Activated CD4-positive, alpha-beta T cell treated with anti-CD3 and anti-CD28 coated beads, Interleukin-2, amount 50 U/mL, for 16 hours (primary cell): ENCODE measurements around the gene CLIC5.

Experiments
- DNase-seq: peaks from one replicate; pipeline ENCODE4 v3.0.0-alpha.2; 2020

CLIC5 gene

DNA sequence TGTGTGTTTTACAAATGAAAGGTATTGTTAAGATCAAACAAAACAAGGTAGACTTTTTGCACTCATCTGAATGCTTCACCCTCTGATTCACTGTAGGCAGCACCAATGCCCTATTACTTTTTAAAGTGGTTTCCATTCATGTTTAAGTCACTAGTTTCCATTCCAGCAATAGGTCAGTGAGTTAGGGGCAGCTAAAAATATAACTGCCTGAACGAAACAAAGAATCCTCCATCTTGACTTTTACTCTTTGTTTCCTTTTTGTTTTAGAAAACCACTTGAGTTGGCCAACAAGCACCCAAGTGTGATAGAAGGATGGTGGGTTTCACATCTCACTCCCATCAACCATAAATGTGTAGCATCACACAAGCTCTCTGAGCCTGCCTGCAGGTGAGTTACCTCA is 25.5 kb downstream of the CLIC5 start:
- DNase-seq: no peak

DNA sequence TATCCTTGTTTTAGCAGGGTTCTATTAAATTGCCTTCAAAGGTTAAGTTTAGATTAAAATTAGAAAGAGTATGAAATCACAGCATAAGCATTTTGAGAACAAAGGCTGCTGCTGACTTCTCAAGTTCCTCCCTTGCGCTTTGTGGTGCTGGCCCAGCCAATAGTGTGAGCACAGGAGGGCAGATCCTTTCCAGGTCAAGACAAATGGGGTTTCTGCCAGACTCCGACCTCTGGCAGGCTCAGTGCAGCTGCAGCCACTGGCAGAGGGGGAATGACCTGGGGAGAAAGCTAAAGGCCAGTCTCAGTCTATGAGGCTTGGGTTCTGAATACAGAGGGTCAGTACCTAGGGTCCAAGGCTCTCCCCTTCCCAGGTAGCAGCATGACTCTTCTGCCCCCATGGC is 27.0 kb downstream of the CLIC5 start:
- DNase-seq: no peak

DNA sequence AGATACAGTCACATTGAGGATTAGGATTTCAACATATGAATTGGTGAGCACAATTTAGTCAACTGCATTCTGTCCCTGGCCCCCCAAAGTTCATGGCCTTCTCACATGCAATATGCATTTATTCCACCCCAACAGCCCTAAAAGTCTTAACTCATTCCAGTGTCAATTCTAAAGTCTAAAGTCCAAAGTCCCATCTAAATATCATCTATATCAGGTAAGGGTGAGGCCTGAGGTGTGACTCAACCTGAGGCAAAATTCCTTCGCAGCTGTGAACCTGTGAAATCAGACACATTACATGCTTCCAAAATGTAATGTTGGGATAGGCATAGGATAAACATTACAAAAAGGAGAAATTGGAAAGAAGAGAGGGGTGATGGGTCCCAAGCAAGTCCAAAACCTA is 27.8 kb downstream of the CLIC5 start:
- DNase-seq: no peak

DNA sequence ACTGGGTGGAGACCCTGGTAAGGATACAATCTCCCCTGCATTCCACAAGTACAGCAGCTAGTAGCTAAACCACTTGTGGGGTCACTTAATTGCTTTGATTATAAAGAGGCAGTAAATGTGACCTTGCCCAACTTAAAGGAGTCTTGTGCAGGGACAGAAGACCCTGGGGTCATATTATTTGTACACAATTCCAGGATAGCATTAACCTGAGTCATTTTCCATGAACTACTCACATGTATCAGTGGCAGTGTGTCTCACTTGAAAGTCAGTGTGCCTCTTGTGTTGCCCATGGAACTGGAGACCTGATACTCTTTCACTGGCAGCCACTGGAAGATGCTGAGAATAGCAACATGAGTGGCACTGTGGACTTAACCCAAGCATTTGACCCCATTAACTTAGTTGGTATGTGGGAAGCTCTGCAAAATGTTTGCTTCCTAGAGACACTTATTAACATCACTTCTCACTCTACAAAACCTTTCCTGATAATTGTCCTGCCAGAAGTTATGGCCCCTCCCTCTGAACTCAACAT is 28.9 kb downstream of the CLIC5 start:
- DNase-seq: no peak

DNA sequence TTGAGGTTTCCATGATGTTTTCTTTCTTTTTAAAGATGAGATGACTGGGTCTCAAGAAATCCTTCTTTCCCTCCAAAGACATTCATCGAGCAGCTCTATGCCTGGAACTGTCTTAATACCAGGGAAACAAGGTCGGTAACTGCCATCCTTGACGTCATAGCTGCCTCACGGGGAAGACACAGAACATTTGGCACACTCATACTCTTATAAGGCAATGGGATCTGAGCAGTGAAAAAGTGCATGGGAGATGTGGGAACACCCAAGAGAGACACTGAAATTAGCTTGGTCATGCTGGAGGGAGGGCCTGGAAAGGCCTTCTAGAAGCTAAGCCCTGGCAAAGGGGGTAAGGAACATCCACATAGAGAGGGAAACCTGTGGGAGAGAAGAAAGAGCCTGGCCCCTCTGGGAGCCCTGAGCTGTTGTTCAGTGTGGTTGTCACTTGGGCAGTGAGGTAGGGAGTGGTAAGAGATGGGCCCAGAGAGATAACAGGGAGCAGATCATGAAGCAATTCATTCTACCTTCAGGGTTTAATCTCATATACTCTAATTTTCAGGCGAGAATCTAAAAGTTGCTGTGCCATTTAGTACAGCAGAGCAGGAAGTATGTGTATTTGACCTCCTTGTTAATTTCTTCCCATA is 30.8 kb downstream of the CLIC5 start:
- no peak for DNase-seq

DNA sequence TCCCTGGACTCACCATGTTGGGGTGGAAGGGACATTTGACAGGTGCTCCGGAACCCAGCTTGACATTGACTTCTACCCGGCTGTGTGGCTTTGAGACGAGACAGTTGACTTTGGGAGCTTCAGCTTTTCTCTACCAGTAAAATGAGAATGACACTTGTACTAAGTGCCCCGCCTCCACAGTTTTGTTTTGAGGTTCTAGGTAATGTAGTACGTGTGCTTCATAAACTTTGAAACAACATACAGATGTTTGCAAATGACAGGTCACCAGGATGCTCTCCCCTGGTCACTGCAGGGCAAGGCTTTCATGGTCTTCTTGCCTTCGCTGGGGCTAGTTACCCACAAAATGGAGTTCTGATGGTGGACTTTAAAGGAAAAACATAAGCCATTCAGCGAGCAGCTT is 31.3 kb downstream of the CLIC5 start:
- DNase-seq: no peak

DNA sequence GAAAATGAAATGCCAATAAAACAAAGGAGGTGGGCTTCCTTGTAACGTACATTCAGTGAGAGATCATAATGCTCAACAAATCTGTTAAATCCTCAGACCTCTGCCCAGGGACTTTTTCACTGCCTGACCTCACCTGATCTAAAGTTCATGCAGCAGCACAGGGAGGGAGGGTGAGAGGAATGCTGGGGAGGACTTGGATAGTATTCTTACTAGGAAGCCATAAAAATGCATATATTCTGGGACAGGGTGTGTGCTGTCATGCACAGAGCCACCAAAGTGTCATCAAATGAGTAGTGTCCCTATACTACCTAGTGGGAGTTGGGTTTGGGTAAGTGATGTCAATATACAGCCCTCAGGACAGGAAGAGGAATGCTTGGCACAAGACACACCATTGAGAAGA is 32.6 kb downstream of the CLIC5 start:
- no peak for DNase-seq

DNA sequence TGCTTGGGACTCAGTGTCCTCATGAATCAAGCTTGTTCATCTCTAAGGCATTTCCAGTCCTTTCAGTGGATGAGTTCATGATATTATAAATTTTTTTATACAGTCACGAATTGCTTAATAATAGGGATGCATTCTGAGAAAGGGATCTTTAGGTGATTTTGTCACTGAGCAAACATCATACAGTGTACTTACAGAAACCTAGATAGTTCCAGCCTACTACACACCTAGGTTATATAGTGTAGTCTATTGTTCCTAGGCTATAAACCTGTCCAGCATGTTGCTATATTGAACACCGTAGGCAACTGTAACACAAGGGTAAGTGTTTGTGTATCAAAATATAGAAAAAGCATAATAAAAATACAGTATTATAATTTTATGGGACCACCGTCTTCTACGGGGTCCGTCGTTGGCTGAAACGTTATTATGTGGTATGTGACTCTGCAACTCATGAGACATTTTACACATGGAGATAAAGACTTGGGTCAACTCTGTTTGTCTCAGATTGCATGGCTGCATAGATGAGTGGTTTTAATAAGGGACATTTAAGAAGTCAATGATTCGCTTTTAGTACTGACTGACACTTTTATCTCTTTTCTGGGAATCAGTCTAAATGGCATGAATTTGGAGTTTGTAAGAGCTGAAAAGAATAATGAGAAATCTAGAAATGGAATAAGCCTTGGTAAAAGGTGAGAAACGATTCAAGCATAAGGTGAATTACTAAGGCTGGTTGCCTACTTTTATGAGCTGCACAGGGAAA is 33.2 kb downstream of the CLIC5 start:
- no peak for DNase-seq

DNA sequence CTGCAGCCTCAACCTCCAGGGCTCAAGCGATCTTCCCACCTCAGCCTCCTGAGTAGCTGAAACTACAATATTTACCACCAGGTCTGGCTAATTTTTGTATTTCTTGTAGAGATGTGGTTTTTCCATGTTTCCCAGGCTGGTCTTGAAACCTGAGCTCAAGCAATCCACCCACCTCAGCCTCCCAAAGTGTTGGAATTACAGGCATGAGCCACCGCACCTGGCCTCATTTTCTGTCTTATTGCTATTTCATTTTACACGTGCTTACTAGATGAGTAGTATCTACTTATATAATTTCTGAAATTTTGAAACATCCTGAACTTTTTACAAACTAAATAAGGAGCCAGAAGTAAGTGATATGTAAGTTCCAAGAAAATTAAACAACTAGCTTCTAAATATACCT is 34.6 kb downstream of the CLIC5 start:
- no peak for DNase-seq

DNA sequence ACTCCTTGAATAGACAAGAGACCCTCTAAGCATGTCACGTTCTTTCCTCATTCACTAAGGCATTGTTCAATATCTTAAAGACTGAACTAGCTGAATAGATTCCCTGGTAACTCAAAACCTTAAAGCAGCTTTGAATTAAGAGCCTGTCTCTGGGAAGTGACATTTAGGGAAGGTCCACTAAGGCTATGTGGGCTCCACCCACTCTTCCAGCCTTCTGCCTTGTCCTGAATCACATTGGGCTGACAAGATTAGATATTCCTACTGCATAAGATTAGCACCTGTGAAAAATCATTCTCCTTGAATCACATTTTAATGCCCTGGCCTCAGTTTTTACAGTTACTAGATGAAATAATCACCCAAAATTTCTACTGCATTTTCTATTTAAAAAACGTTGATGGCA is 36.3 kb downstream of the CLIC5 start:
- DNase-seq: no peak

DNA sequence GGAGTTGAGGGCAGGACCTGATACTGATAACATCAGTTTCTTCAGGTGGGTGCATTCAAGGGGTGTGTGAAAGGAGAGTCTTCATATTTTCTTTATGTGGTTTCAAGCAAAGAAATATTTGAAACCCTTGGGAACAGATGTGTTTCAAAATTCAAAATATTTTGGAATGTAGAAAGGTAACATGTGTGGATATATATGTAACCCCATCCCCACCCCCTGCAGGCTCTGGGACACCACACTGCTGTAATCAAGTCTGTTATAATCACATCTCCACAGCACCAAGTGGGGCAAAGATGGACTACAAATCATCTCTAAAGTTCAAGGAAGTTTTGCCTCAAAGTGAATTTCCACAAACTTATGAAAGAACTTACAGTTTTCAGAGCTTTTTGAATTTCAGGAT is 41.1 kb downstream of the CLIC5 start:
- no peak for DNase-seq

DNA sequence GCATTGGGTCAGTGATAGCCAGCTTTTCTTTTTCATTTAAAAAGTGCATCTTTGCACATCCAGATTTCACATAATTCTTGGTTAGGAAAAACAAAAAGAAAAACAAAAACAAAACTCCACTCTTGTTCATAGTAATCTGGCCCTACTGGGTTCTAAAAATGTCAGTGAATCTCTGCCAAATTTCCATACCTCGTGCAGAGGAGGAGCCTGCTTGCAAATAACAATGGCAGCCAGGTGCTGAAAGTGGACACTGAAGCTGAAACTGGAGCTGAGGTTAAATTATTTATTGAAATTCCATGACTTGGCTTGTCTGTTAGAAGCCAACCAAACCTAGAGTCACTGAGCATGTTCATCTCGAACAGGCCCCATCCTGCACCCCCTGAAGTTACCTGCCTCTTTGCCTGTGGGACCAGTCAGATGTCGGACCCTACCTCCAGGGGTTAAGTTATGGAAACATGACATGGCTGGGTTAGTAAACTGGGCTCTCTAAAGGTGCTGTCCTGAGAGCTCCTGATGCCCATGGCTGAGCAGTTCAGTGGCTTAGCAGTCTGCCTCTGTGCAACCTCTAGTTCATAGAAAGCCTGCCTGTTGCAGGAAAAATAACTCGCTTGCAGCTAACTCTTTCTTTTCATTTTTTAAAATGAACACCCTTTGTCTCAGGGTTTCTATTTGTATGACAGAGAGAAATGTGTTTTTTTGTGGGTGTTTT is 42.7 kb downstream of the CLIC5 start:
- DNase-seq: no peak

DNA sequence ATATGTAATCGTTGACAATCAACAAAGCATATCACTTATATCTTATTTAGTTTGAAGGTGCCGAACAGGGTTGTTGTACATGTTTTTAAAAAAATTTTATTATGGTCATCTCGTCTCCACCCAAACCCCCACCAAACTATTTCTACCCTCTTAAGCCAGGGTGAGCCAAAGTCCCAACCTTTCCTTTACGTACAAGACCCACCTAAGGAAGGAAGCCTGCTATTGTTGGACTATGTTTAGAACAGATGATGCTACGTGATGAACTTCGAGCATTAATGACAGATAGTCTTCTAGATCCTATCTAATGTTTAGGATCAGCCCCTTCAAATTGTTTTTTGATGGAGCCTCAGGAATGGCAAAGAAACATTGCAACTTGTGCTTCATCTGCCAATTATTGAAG is 44.4 kb downstream of the CLIC5 start:
- DNase-seq: no peak

DNA sequence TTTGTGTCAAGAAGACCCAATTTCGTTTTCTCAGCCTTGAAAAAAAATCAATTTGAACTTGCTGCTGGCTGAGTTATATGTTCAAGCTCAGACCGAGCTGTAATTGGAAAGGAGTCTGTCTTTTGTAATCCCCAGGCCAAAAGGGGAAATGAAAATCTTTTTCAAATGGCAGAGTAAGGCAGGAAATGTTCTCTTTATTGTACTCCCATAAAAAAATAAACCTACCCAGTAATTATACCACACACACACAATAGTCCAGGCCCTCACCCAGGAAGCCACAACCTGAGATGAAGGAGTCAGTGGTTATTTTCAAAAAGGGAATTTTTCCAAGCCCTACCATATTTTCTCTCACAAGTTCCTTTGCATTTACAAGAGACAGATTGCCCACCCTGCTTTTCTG is 45.3 kb downstream of the CLIC5 start:
- DNase-seq: no peak

DNA sequence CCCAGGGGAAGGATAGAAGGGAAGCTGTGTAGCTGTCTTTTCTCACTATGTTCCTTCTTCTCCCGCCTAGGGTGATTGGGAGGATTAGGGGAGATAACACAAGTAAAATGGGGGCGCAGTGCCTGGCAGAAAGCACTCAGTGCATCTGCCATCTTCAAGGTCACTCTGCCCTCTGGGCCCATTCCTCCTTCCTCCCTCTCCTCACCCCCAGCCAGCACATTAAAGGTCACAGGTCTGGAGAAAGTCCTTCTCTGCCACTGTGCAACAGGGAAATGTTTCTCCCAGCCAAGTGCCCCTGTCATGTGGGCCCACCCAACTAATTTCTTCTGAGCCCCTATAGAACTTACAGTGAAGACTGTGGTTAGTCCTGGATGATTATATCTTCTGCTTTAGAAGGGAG is 45.8 kb downstream of the CLIC5 start:
- DNase-seq: no peak

DNA sequence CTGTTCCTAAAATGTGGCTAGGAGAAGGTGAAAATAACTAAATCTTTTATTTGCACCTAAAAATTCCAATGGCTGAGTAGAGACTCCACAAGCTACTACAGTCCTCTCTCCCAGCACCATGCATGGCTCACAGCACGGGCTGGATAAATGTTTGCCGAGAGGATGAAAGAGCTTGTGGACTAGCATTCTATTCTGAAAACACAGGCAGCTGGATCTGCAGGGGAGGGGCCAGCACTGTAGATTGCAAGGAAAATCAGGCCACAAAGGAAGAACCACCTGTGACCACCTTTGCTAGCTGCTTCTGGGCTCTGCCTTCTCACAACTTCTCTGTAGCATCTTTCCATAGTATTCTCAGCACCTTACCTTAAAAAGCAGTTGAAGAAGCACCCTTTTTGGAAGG is 46.6 kb downstream of the CLIC5 start:
- DNase-seq: no peak

DNA sequence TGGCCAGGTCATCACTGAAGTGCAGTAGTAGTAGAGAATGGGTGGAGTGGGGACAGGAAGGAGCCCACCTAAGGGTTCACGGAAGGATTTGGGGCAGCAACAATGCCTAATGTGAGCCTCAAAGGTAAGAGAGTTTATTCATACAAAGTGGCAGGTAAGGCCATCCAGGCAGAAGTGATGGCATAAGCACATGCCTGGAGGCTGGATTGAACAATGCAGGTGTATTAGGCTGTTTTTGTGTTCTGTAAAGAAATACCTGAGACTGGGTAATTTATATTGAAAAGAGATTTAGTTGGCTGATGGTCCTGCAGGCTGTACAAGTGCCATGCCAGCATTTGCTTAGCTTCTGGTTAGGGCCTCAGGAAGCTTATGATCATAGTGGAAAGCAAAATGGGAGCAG is 48.3 kb downstream of the CLIC5 start:
- DNase-seq: no peak

DNA sequence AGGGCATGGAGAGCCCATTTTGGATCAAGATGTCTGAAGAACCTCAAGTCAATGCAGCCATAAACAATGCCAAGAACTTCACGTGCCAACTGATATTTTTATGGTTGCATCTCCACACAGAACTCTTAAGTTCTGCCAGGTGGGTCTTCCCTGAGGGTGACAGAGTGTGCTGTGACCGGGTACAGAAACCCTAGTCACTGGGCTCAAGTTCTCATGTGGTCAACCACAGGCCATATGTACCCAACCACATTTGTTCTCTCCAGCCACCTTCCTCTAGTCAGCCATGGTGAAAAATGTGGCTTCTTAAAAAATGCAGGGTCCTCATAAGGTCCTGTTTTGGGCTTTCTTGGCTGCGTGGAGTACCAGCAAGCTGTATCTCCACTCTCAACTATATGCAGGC is 48.9 kb downstream of the CLIC5 start:
- DNase-seq: no peak

DNA sequence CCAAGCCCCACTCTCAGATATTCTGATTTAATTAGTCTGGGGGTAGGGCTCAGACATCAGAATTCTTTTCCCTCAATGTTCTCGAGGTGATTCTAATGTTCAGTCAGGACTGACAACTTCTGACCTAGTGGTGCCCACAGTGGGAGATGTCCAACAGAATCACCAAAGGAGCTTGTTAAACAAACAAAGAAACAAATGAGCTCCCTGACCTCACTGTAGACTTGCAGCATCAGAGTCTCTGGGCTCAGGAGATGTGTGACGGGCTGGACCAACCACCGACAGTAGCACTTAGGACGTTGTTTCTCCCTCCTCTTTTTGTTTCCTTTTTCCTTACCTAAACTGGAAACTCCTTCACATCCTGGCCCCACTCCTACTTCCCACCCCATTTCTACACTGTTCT is 49.3 kb downstream of the CLIC5 start:
- DNase-seq: no peak

DNA sequence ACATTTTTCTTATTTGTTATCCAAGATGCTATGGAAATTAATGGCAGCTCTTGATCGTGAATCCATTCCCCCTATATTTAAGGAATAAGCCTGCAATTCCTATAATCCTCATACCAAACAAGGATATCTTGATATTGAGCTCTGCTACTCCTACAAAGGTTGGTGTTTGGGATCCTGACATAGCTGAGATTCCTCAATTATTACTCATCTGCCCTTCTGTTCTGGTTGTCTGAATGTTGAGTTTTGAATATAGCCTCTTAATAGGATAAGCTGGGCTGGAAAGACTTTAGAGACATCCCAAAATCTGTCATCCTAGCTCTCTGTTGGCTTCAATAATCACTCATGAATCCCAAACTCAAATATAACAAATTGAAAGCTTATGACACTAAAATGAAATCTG is 49.9 kb downstream of the CLIC5 start:
- no peak for DNase-seq

DNA sequence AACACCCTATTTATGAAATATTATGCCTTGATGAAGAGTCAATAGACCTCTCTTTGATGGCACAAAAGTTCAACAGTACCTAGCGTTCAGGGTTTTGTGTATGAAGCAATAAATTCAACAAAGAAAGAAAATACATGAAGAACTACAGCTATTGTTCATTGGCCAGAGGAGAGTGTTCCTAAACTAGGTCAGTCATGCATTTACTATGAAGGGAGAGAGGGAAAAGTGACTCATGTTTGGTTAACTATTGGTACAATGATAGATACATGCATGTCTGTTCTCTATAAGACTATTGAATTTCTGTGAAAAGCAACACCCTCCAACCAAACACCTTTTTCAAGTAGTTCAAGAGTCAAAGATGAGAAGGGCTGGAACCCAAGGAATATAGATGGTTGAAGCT is 50.7 kb downstream of the CLIC5 start:
- DNase-seq: no peak

DNA sequence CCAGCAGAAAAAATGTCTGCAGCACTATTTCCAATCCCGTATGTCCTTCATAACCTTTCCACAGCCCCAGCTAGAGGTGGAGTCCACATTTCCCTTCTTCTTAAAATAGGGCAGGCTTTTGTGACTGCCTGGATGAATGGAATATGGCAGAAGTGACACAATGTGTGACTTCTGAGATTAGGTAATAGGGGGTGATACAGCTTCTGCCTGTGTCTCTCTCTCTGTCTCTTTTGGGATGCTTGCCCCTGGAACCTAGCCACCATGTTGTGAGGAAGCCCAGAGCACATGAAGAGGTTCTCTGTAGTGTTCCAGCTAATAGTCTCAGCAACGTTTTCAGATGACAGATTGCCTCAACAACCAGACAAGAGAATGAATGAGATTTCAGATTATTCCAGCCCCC is 51.4 kb downstream of the CLIC5 start:
- no peak for DNase-seq

DNA sequence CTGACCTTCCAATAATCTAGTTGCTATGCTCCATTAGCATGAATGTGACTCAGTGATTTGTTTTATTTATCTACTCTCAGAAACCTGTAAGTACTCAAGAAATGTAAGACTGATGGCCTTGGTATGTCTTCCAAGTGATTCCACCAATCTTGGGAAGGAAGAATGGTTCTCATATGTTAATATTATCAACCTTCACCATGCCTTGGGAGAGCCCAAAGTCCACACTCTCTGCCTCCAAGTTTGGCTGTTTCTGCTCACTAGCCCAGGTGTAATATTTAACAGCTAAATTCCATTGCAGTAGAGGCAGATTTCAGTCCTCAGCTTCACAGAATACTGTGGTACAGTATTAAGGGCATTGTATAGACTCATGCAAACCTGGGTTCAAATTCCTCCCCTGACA is 51.8 kb downstream of the CLIC5 start:
- no peak for DNase-seq

DNA sequence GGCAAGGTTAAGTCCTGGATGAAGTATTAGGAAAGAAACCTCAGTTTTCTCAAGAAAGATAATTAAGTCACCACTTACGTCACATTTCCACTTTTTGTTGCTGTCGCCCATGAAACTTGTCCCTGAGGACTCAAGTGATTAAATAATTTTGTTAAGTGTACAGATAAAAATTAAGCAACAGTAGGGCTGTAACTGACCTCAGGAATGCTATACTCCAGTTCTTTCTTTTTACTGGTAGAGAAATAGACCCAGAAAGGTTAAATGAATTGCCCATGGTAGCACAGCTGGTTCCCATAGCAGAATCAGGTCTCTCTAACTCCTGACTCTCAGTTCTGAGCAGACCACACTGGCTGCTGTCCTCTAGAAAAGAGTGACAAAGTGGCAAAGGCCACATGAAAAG is 54.5 kb downstream of the CLIC5 start:
- no peak for DNase-seq
